HG02642 (cell line): Measurements from ENCODE around the gene GOLGA6L24.
"Not testable (repeated sequence)": the region's sequence is repeated elsewhere in the genome, so short reads cannot be mapped to it uniquely, and the experiment has no call there.

Experiments
- ATAC-seq: cut with Tn5 transposase; IDR thresholded peaks from one replicate; pipeline ENCODE4 v1.9.1; 2021; ENCODE audit warnings: mild to moderate bottlenecking; ENCODE audit not compliant: unreplicated experiment, poor library complexity

GOLGA6L24 gene, protein sequence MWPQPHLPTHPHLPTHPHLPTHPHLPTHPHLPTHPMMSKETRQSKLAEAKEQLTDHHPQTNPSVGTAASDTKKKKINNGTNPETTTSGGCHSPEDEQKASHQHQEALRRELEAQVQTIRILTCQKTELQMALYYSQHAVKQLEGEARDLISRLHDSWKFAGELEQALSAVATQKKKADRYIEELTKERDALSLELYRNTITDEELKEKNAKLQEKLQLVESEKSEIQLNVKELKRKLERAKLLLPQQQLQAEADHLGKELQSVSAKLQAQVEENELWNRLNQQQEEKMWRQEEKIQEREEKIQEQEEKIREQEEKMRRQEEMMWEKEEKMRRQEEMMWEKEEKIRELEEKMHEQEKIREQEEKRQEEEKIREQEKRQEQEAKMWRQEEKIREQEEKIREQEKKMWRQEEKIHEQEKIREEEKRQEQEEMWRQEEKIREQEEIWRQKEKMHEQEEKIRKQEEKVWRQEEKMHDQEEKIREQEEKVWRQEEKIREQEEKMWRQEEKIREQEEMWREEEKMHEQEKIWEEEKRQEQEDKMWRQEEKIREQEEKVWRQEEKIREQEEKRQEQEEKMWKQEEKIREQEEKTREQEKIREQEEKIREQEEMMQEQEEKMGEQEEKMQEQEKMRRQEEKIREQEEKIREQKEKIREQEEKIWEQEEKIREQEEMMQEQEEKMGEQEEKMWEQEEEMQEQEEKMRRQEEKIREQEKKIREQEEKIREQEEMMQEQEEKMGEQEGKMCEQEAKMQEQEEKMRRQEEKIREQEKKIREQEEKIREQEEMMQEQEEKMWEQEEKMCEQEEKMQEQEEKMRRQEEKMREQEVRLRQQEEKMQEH

DNA sequence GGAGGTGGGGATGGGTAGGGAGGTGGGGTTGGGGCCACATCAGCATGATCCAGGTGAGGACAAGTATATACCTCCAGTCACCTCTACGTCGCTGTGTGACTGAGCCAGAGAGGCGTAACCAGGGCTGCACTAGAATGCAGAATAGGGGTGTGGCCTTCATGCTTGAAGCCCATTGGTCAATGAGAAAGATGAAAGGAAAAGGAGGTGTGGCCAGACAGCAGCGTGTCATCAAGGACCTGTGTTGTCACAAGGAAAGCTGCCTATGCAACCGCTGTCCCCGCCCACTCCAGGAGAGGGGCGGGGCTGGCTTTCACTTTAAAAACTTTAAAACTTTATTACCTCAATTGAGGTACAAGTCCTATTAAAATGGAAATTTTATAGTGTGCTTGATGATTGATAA is at the start of gene GOLGA6L24:
GOLGA6L24 (minus strand) TSS at position 101 of the 400 bp plus-strand sequence; CDS start at position 40, 61 bp downstream.
- not testable (repeated sequence) for ATAC-seq

DNA sequence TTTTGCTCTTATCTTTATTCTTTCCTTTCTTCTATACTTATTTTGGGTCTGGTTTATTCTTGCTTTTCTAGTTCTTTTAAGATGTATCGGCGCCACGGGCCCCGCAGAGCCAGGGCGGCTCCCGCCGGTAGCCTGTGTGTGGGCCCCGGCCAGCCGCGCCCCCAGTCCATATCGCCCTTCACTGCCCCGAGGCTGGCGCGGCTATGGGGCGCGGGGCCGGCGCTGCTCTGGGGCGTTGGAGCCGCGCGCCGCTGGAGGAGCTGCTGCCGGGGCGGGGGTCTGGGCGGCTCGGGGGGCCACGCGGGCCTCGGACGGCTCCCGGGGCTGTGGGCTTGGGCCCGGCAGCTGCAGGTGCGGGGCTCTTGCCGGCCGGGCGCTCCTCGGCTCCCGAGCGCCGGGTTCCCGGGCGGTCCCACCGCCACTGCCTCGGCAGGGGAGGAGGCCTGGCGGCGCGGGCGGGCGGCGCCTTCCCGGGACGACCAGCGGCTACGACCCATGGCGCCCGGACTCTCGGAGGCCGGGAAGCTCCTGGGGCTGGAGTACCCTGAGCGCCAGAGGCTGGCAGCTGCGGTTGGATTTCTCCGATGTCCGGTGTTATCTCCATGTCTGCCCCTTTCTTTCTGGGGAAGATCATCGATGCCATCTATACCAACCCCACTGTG is 45.0 kb upstream of the GOLGA6L24 start:
- not testable (repeated sequence) for ATAC-seq

DNA sequence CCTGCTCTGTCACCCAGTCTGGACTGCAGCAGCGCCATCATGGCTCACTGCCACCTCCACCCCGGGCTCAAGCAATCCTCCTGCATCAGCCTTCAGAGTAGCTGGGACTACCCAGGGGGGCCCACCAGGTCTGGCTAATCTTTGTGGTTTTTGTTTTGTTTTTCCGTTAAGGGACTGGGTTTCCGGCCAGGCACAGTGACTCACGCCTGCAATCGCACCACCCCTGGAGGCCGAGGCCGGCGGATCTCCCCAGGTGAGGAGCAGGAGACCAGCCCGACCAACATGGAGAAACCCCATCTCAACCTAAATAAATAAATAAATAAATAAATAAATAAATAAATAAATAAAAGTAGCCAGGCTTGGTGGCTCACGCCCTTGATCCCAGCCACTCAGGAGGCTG is 38.1 kb upstream of the GOLGA6L24 start:
- ATAC-seq: not testable (repeated sequence)

DNA sequence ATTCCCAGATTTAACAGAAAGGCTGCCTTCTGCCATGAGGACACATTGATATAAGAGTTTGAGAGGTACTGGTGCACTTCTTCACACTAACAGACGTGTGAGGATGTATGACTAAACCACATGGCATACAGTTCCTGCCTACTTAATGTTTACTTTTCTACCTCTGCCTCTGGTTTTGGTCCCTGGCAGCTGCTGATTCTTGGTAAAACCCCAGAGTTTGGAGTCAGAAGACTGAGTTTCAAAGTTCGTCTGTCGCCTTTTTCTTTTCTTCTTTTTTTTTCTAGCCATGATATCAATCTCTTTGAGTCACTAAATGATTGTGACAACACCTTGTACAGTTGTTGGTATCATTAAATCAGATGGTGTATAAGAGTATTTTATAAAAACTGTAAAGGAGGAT is 22.2 kb upstream of the GOLGA6L24 start:
- not testable (repeated sequence) for ATAC-seq

DNA sequence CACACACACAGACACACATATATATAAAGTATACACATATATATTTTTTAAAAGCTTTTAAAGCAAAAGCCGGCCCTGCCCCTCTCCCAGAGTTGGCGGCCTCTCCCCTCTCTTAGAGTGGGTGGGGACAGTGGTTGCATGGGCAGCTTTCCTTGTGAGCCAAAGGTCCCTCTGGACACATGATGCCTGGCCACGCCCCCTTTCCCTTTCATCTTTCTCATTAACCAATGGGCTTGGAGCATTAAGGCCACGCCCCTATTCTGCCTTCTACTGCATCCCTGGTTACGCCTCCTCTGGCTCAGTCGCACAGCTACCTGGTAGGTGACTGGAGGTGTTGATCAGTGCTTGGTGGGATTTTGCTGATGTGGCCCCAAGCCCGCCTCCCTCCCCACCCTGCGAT is 20.5 kb upstream of the GOLGA6L24 start, which contains the start of gene GOLGA8F:
GOLGA8F (plus strand) TSS at position 301 of the 400 bp plus-strand sequence; CDS start at position 399, 98 bp downstream.
- not testable (repeated sequence) for ATAC-seq

DNA sequence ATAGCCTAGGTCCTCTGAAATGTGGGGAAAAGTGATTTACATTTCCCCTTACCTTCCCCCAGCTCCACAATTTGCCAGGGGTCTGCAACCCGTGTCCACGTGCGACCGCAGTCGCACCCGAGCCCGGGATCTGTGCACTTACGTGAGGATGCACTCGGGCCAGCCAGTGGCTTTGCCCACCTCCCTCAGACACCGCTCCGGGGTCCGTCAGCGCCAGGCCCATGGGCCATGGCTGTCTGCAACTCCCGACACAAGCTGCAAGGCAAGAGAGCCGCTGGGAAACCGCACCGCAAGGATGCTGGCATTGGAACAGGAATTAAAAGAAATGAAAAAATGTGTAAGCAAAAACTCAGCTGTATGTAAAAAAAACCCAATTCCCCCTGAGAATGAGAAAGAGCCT is 7.6 kb upstream of the GOLGA6L24 start:
- ATAC-seq: not testable (repeated sequence)

DNA sequence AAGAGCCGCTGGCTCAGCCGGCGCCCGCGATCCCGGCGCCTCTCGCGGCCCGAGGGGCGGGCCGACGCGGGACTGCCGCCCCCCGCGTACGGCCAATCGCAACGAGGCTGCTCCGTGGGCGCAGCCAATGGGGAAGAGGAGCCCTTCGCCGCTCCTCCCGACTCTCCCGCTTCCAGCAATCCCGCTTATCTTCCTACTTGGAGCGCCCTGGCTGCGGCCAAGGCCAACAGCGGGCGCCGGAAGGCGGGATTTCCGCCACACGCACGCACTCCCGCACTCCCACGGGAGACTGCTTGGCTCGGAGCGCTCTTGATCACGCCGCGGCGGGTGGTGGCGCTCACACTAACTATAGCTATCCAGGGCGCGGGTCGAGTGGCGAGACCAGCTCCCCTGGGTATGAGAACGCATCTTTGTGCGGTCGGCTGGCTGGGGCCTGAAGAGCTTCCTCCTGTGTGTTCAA is 35.7 kb downstream of the GOLGA6L24 start, which contains the start of gene HERC2:
HERC2 (minus strand) TSS at position 51 of the 460 bp plus-strand sequence. CDS start 746 bp downstream, outside the sequence.
- not testable (repeated sequence) for ATAC-seq

DNA sequence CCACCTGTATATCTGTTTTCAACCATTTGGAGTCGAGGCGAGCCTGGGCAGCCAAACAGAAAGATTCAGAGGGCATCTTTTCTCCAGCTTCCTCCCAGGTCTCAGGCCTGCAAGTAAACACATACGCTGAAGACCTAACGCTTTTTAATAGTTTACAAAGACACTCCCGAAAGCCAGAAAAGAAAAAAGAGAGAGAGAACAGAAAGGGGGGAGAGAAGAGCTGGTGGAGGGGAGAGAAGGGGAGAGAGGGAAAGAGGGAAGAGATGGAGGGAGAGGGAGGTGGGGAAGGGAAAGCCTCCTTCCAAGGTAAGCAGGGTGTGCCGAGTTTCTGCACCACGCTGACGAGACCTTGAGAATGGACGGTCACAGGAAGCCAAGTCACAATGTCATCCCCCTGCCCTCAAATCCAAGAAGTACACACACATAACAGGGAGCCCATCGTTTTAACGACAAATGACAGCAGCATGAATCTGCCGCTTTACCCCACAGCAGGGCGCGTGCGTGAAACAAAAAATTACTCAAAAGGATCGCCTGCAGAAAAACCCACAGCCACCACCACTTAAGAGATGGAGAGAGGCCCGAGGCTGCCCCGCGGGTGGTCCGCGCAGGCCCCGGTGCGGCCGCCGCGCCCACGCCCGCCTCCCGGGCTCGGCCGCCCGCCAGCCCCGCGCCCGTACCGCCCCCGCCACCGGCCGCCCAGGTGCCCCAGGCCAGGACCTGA is 36.4 kb downstream of the GOLGA6L24 start:
- ATAC-seq: not testable (repeated sequence)

DNA sequence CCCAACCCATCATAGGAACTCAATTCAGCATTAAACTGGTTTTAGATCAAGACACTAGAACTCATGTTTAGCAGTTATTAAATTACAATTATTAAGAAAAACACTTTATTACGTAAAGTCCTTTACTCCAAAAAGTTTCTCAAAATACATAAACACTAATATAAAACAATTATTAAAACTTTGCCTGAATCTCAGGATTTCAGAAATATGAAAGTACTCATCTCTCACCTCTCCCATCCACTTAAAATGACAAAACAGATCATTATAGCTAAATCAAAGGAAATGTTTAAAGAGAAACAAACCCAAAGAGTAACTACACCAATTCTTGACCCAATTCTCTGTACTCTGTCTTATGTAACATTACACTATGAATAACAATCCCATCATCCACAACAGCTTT is 38.2 kb downstream of the GOLGA6L24 start:
- not testable (repeated sequence) for ATAC-seq

DNA sequence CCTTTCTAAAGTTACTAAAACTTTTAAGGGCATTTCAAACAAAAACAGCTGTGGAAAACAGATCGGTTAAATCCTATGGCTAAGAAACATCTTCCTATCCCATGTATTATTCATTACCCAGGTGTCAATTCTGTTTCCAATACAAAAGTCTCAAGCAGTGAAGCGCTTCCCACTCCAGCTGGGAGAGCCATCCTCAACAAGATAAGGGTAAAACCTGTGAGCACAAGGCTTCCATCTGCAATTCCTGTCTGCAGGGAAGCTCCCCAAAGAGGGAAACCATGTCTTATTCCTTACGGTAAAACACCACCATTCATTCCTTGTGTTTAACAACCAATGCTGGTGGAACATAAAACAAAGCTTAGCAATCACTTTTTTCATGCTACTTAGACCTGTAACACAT is 39.1 kb downstream of the GOLGA6L24 start:
- ATAC-seq: not testable (repeated sequence)

DNA sequence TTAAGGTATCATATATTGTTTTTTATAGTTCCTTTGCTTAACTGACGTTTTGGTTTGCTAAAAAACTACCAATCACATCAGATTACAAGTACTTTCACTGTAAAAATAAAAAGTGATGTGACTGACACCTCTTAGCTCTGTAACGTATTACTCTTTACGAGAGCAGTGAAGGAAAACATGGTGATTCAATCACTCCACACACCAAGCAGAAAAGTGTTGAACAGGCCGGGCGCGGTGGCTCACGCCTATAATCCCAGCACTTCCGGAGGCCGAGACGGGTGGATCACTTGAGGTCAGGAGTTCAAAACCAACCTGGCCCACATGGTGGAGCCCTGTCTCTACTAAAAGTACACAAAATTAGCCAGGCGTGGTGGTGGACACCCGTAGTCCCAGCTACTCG is 39.8 kb downstream of the GOLGA6L24 start:
- not testable (repeated sequence) for ATAC-seq

DNA sequence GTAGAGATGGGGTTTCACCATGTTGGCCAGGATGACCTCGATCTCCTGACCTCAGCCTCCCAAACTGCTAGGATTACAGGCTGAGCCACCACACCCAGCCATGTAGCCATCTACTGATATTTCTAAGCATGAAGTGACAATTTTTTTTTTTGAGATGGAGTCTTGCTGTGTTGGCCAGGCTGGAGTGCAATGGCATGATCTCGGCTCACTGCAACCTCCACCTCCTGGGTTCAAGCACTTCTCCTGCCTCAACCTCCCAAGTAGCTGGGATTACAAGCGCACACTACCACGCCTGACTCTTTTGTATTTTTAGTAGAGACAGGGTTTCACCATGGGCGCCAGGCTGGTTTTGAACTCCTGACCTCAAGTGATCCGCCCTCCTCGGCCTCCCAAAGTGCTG is 40.9 kb downstream of the GOLGA6L24 start:
- not testable (repeated sequence) for ATAC-seq

DNA sequence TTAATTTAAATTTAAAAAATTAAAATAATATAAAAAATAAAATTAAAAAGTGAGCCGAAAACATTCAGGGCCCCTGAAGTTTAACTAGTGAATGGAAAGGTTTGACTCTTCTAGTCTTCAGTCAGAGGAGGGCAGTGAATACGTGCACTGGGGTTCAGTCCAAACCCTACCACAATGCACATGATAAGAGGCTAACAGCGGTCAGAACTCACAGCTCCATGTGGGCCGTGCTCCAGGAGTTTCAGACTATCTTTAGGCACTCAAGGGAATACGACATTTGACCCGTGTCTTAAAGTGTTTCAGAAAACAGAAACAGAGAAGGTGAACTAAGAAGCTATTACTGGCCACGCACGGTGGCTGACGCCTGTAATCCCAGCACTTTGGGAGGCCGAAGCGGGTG is 47.4 kb downstream of the GOLGA6L24 start:
- not testable (repeated sequence) for ATAC-seq

DNA sequence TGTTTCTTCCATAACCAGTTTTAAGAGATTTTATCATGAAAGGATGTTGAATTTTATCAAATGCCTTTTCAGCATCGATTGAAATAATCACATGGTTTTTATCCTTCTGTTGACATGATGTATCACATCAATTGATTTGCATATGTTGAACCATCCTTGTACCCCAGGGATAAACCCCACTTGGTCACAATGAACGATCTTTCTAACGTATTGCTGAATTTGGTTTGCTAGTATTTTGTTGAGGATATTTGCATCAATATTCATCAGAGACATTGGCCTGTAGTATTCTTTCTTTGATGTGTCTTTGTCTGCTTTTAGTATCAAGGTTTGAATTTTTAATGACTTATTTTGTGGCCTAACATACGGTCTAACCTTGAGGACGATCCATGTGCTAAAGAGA is 49.2 kb downstream of the GOLGA6L24 start:
- not testable (repeated sequence) for ATAC-seq
